Measurements from ENCODE around the gene SIK3. TPM values are rescaled to one million over a fixed set of nuclear protein-coding genes. Genes with fewer than 3 reads are reported as not detected.

The SIK3 gene
- total RNA-seq, 2 donors from 2014 or later, result 21.4 to 26.3 TPM

DNA sequence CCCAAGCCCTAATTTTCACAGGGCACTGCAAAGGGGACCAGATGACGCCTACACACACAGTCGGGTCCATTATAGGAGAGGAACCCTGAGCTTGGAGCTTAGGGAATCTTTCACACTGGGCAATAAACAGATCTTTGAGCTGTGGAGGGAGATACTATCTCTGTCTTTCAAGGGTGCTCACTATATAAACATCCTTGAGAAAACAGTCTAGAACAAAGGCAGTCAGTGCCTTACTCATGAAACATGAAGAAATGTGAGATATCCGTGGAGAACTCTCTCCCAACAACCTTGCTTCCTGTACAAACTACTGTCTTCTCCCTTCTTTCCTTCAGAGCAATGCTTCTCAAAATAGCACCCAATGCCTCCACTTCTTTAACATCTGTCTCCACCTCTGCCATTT is 151.8 kb downstream of the SIK3 start:
- no peaks in the 10 kb centered on the region for H3K9me3 Mint-ChIP-seq
- H3K36me3 Mint-ChIP-seq (ENCODE audit: insufficient read depth in 2 of 2), result peaks cover 2 to 4% of the 10 kb centered on the region in 2 donors
- H3K27me3 Mint-ChIP-seq (ENCODE audit: low read depth), result no peaks in the 10 kb centered on the region
- DNase-seq (no peak), ATAC-seq (replicated peaks in 1 of 2) (peak in 1 of 2 donors; percentile 35)
- no peak overlapping the region for H3K4me3 Mint-ChIP-seq
- H3K4me1 Mint-ChIP-seq (ENCODE audit: low read depth), result peaks cover 26% of the 10 kb centered on the region
- no peak overlapping the region for H3K27ac Mint-ChIP-seq

- H3K27me3 Mint-ChIP-seq (ENCODE audit: low read depth), result no peaks in the 10 kb centered on the region
- no peaks in the 10 kb centered on the region for H3K9me3 Mint-ChIP-seq
Observed at GRCh38 chr11:116939499-116939898, 158.7 kb downstream of the SIK3 start.

GRCh38 chr11:116938471-116939070 is 159.7 kb downstream of the SIK3 start:
- ATAC-seq (replicated peaks in 1 of 2) (no peak), DNase-seq (no peak)
- Mint-ChIP-seq H3K4me1 (ENCODE audit: low read depth) (no peaks in the 10 kb centered on the region), H3K4me3 (no peak overlapping the region), H3K27ac (no peak overlapping the region), H3K9me3 (peaks cover 4 to 6% of the 10 kb centered on the region in 2 donors), H3K27me3 (ENCODE audit: low read depth) (no peaks in the 10 kb centered on the region), H3K36me3 (ENCODE audit: insufficient read depth in 2 of 2) (peaks cover 7 to 10% of the 10 kb centered on the region in 2 donors)

More at GRCh38 chr11:116939499-116939898, 158.7 kb downstream of the SIK3 start:
- no peak for ATAC-seq (replicated peaks in 1 of 2)
- Mint-ChIP-seq H3K36me3 (ENCODE audit: insufficient read depth in 2 of 2) (peaks cover 1 to 5% of the 10 kb centered on the region in 2 donors), H3K4me1 (ENCODE audit: low read depth) (no peaks in the 10 kb centered on the region), H3K4me3 (no peak overlapping the region), H3K27ac (no peak overlapping the region)
- DNase-seq, result no peak

- H3K4me1 Mint-ChIP-seq (ENCODE audit: low read depth), result peaks cover 10% of the 10 kb centered on the region
- no peak overlapping the region for H3K4me3 Mint-ChIP-seq
- no peak overlapping the region for H3K27ac Mint-ChIP-seq
- ATAC-seq (replicated peaks in 1 of 2) (no peak), DNase-seq (no peak)
- H3K27me3 Mint-ChIP-seq (ENCODE audit: low read depth), result no peaks in the 10 kb centered on the region
- peaks cover 9 to 10% of the 10 kb centered on the region in 2 donors for H3K36me3 Mint-ChIP-seq (ENCODE audit: insufficient read depth in 2 of 2)
- peaks cover 4 to 6% of the 10 kb centered on the region in 2 donors for H3K9me3 Mint-ChIP-seq
Observed at GRCh38 chr11:116936754-116937446, 161.3 kb downstream of the SIK3 start.

- H3K9me3 Mint-ChIP-seq, result peaks cover 4 to 6% of the 10 kb centered on the region in 2 donors
- H3K27ac Mint-ChIP-seq, result no peak overlapping the region
- ATAC-seq (replicated peaks in 1 of 2), result no peak
Observed at GRCh38 chr11:116935514-116935913, 162.7 kb downstream of the SIK3 start.

DNA sequence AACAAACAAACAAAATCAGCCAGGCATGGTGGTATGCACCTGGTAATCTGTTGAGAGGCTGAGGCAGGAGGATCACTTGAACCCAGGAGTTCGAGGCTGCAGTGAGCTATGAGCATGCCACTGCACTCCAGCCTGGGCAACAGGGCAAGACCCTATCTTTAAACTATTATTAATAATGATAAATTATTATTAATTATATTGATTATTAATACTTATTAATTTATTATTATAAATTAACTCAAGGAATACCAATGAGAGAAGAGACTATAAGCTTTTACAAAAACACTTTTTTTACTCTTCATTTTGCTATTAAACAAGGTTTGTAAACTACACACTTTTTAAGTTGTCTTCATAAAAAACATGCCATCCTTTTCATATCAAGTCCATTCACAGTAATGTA is 163.1 kb downstream of the SIK3 start:
- peaks cover 9 to 10% of the 10 kb centered on the region in 2 donors for H3K36me3 Mint-ChIP-seq (ENCODE audit: insufficient read depth in 2 of 2)
- ATAC-seq (replicated peaks in 1 of 2) (no peak), DNase-seq (no peak)
- H3K4me1 Mint-ChIP-seq (ENCODE audit: low read depth), result peaks cover 28% of the 10 kb centered on the region
- H3K9me3 Mint-ChIP-seq, result peaks cover 4 to 6% of the 10 kb centered on the region in 2 donors
- H3K4me3 Mint-ChIP-seq, result no peak overlapping the region
- no peaks in the 10 kb centered on the region for H3K27me3 Mint-ChIP-seq (ENCODE audit: low read depth)
- H3K27ac Mint-ChIP-seq, result no peak overlapping the region

More at GRCh38 chr11:116935514-116935913, 162.7 kb downstream of the SIK3 start:
- H3K27me3 Mint-ChIP-seq (ENCODE audit: low read depth), result no peaks in the 10 kb centered on the region
- H3K4me3 Mint-ChIP-seq, result no peak overlapping the region
- peaks cover 9 to 10% of the 10 kb centered on the region in 2 donors for H3K36me3 Mint-ChIP-seq (ENCODE audit: insufficient read depth in 2 of 2)
- peaks cover 24% of the 10 kb centered on the region for H3K4me1 Mint-ChIP-seq (ENCODE audit: low read depth)
- DNase-seq, result no peak

DNA sequence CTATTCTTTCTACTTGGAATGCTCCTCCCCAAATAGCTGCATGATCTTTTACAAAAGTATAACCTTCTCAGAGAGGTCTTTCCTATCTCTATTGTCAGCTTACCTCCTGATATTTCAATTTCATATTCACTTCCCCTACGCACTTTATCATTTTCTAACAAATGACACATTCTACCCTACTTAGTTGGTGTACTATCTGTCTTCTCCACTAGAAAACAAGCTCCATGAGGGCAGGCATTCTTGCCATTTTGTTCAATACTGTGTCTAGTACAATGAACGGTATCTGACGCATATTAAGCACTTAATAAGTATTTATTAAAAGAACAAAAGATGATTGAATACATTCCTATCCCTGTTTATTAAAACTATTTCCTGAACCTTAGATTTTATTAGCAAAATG is 164.3 kb downstream of the SIK3 start:
- H3K27me3 Mint-ChIP-seq (ENCODE audit: low read depth), result no peaks in the 10 kb centered on the region
- H3K4me3 Mint-ChIP-seq, result no peak overlapping the region
- H3K27ac Mint-ChIP-seq, result peak overlapping the region; percentile 39
- H3K4me1 Mint-ChIP-seq (ENCODE audit: low read depth), result peaks cover 39% of the 10 kb centered on the region
- H3K36me3 Mint-ChIP-seq (ENCODE audit: insufficient read depth in 2 of 2), result peaks cover 9 to 10% of the 10 kb centered on the region in 2 donors
- no peak for ATAC-seq (replicated peaks in 1 of 2)
- no peak for DNase-seq
- peaks cover 4 to 6% of the 10 kb centered on the region in 2 donors for H3K9me3 Mint-ChIP-seq

DNA sequence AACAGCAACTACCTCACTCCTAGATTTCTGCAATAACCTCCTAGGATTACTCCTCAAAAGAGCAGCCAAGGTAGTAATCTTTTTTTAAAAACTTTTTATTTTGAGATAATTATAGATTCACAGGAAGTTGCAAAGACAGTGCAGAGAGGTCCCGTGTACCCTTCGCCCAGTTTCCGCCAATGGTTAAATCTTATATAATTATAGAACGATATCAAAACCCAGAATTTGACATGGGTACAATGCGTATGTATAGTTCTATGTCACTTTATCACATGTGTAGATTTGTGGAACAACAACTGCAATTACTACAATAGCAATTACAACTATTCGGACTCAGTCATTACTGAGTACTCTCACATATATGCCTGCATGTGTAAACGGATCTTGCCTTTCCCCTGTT is 166.0 kb downstream of the SIK3 start:
- Mint-ChIP-seq H3K36me3 (ENCODE audit: insufficient read depth in 2 of 2) (peaks cover 9 to 10% of the 10 kb centered on the region in 2 donors), H3K4me3 (peak overlapping the region; percentile 63 to 76), H3K27me3 (ENCODE audit: low read depth) (no peaks in the 10 kb centered on the region), H3K4me1 (ENCODE audit: low read depth) (peaks cover 57% of the 10 kb centered on the region), H3K27ac (peak overlapping the region; percentile 47), H3K9me3 (peaks cover 4 to 6% of the 10 kb centered on the region in 2 donors)
- DNase-seq (no peak), ATAC-seq (replicated peaks in 1 of 2) (no peak)

DNA sequence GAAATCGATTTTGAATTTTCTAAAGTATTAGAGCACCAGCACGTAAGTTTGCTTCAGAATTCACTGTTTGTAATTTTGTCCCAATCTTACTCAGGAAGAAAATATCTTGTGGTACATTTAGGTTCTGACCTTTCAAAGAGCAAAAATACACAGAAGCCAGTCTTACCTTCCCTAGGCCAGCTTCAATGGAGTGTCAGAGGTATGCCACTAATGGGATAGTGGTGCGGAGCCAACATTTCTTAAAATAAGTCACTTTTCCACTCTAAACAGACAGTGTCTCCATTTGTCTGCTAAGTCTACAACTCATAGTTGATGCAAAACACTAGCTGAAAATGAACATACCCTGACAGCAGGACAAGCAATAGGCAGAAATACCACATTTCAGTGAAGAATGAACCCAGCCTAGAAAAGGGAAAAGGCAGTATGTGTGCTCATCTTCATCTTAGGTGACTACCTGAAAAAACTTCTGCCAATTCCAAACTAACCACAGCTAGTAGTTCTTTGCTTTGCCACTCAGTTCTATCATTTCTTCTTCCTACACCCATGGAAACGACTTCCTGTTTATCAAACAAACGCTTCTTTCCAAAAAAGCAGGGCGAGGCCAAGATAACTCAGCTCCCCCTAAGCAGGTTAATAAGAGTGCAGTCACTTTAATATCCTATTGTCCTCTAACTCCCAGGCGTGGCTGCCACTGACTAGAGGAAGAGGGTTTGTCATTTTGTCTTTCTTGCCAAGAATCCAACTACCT is 166.8 kb downstream of the SIK3 start:
- peaks cover 63% of the 10 kb centered on the region for H3K4me1 Mint-ChIP-seq (ENCODE audit: low read depth)
- peaks cover 8 to 11% of the 10 kb centered on the region in 2 donors for H3K36me3 Mint-ChIP-seq (ENCODE audit: insufficient read depth in 2 of 2)
- H3K9me3 Mint-ChIP-seq, result peaks cover 4 to 6% of the 10 kb centered on the region in 2 donors
- peak; percentile 81 to 82 for ATAC-seq (replicated peaks in 1 of 2)
- DNase-seq, result peak; percentile 40 to 41
- H3K27me3 Mint-ChIP-seq (ENCODE audit: low read depth), result no peaks in the 10 kb centered on the region
- H3K27ac Mint-ChIP-seq, result peak overlapping the region; percentile 47
- H3K4me3 Mint-ChIP-seq, result peak overlapping the region; percentile 68 to 88

- Mint-ChIP-seq H3K9me3 (peaks cover 4 to 6% of the 10 kb centered on the region in 2 donors), H3K4me3 (peak overlapping the region; percentile 68 to 88), H3K27ac (peak overlapping the region; percentile 47), H3K36me3 (ENCODE audit: insufficient read depth in 2 of 2) (peaks cover 7 to 10% of the 10 kb centered on the region in 2 donors), H3K27me3 (ENCODE audit: low read depth) (no peaks in the 10 kb centered on the region), H3K4me1 (ENCODE audit: low read depth) (peaks cover 69% of the 10 kb centered on the region)
- ATAC-seq (replicated peaks in 1 of 2), result no peak
- DNase-seq, result no peak
Observed at GRCh38 chr11:116930586-116930985, 167.6 kb downstream of the SIK3 start.

DNA sequence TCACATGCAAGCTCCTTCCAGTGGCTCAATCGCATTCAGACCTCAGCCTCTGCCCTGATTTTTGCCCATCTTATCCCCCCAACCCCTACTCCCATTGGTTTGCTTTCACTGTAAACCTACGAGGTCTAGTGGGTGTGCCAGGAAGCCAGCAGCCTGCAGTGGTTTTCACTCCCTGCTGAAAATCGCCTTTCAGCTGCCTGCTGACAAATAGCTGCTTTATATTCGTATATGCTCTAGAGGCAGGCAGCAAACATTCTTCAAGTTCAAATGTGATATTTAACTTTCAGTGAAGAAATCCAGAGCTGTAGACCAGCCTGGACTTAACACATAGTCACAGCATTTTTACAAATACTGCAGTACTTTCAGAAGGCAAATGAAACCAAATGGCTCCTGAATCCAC is 168.1 kb downstream of the SIK3 start:
- peaks cover 4 to 6% of the 10 kb centered on the region in 2 donors for H3K9me3 Mint-ChIP-seq
- peak overlapping the region; percentile 47 for H3K27ac Mint-ChIP-seq
- H3K4me1 Mint-ChIP-seq (ENCODE audit: low read depth), result peaks cover 73% of the 10 kb centered on the region
- DNase-seq (peak; percentile 29 to 34), ATAC-seq (replicated peaks in 1 of 2) (peak in 1 of 2 donors; percentile 15)
- H3K4me3 Mint-ChIP-seq, result peak overlapping the region; percentile 68 to 88
- H3K27me3 Mint-ChIP-seq (ENCODE audit: low read depth), result no peaks in the 10 kb centered on the region
- H3K36me3 Mint-ChIP-seq (ENCODE audit: insufficient read depth in 2 of 2), result peaks cover 7 to 10% of the 10 kb centered on the region in 2 donors

DNA sequence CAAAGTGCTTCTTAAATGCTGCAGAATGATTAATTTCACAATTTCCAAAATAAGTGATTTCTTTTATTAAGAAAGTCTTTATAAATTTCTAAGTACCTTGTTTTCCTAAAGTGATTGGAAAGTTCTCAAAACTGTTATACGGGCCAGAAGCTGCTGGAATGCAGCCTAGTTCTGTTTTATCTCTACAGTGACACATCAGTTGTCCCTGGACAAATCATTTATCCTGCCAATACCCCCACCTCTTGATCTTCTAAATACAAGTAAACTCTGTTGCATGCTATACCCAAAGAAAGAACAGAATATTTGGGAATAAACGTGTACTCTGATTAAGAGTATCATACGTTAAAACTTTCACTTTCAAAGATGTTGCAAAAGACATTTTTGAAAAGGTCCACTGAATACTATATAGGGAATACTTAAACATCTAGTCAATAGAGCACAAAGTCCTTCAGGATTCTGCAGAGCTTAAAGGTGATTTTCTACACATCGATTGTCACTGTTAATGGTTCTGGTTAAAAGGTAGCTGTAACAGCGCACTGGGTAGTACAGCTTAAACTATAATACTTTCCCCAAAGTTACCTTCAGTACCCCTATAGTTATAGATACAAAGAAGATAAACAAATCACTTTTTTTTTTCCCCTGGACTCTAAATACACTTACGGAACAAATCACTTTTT is 168.7 kb downstream of the SIK3 start:
- peak overlapping the region; percentile 47 for H3K27ac Mint-ChIP-seq
- no peak for ATAC-seq (replicated peaks in 1 of 2)
- H3K27me3 Mint-ChIP-seq (ENCODE audit: low read depth), result no peaks in the 10 kb centered on the region
- peaks cover 80% of the 10 kb centered on the region for H3K4me1 Mint-ChIP-seq (ENCODE audit: low read depth)
- peaks cover 7 to 12% of the 10 kb centered on the region in 2 donors for H3K36me3 Mint-ChIP-seq (ENCODE audit: insufficient read depth in 2 of 2)
- no peak for DNase-seq
- peaks cover 4 to 6% of the 10 kb centered on the region in 2 donors for H3K9me3 Mint-ChIP-seq
- peak overlapping the region; percentile 68 to 88 for H3K4me3 Mint-ChIP-seq
